GM12865 (cell line): ENCODE measurements around the gene FBXW9.

Experiments used
- DNase-seq: peaks from one replicate; pipeline ENCODE4 v3.0.0; 2010; ENCODE audit warnings: low read depth
- H3K4me3 ChIP-seq: 2 replicates; pipeline ENCODE4 v1.5.1; 2011; ENCODE audit warnings: mild to moderate bottlenecking, low read depth, low read length, control low read depth
- CTCF ChIP-seq: IDR thresholded peaks from 2 replicates; pipeline ENCODE4 v1.5.1; 2011; ENCODE audit warnings: low read length, control low read depth, low read depth, inconsistent platforms; ENCODE audit not compliant: insufficient read depth; ENCODE audit errors: missing control alignments

The FBXW9 gene

GRCh38 chr19:12642506-12642905, 53.9 kb downstream of the FBXW9 start:
- no peak overlapping the region for H3K4me3 ChIP-seq
- DNase-seq: no peak
- no peak for TF ChIP-seq CTCF

GRCh38 chr19:12641456-12641855, 55.0 kb downstream of the FBXW9 start:
- no peak for TF ChIP-seq CTCF
- DNase-seq: no peak
- H3K4me3 ChIP-seq: no peak overlapping the region

DNA sequence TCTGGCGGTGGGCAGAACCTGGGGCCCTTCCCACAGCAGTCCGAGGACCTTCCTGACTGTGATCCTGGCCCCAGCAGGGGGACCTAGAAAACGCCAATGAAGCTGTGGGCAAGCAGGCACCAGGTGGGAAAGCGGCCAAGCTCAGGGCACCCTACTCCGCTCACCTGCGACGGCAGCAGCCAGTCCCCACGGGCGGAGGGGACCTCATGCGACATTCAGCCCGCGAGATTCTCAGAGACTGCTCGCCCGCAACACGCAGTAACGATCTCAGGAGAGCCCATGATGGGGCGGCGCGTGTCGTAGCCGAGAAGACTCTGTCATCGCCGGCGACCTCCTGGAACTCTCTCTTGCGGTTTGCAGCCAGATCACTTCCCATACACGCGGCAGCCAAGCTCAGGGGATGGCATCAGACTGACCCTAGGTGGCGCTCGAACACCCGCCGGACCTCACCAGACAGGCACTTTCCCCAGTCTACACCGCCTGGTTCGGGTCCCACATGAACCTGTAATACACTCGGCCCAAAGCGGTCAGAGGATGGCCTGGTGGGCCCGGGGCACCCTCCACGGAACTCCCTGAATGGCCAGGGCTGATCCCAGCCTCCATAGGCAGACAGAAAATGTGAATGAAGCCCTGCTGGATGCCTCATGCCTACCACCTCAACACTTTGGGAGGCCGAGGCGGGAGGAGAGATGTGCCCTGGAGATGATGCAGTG, 56.4 kb downstream of the FBXW9 start:
- peak; percentile 64 for DNase-seq
- TF ChIP-seq CTCF: peak; percentile 27
- no peak overlapping the region for H3K4me3 ChIP-seq
